Left ventricle myocardium inferior (tissue), 1 donor: ENCODE results near the gene FAM83E. TPM values are rescaled to one million over a fixed set of nuclear protein-coding genes. Genes with fewer than 3 reads are reported as not detected.

Experiments used
- DNase-seq: peaks from one replicate; pipeline ENCODE4 v3.0.0-alpha.2; 2020
- H3K27ac ChIP-seq: fragments of 200-600 bp; replicated peaks from 2 replicates; pipeline ENCODE4 v1.8.0; 2021
- H3K27me3 ChIP-seq: fragments of 200-600 bp; 2 replicates; pipeline ENCODE4 v1.8.0; 2021; ENCODE audit warnings: low read depth
- H3K36me3 ChIP-seq: fragments of 200-600 bp; 2 replicates; pipeline ENCODE4 v1.8.0; 2021
- H3K4me1 ChIP-seq: fragments of 200-600 bp; 2 replicates; pipeline ENCODE4 v1.8.0; 2021
- H3K4me3 ChIP-seq: fragments of 200-600 bp; 2 replicates; pipeline ENCODE4 v1.8.0; 2021; ENCODE audit warnings: mild to moderate bottlenecking, moderate library complexity
- H3K9me3 ChIP-seq: fragments of 200-600 bp; replicated peaks from 2 replicates; pipeline ENCODE4 v1.8.0; 2021
- CTCF ChIP-seq: fragments of 200-600 bp; IDR thresholded peaks from 2 replicates; pipeline ENCODE4 v1.8.0; 2021; ENCODE audit warnings: antibody characterized with exemption, mild to moderate bottlenecking, borderline replicate concordance
- intact Hi-C: fragments of 100-400 bp; cut with micrococcal nuclease; formaldehyde crosslinking; loops from one replicate; pipeline ENCODE4 v1.11.0; 2022
- total RNA-seq: library from RNA; stranded (reverse); fragmentation: NEBNext Ultra II Directional; extraction: Animal tissue kit (Norgen Biotek cat#: 25700); gene quantifications from one replicate; pipeline ENCODE4 v1.2.1, GENCODE V29; 2021
- donor health status: DM: no; HTN: yes; CAD: no; lungs with severe emphysema.

Gene FAM83E
- total RNA-seq, 1 donor from 2014 or later, result not detected

DNA sequence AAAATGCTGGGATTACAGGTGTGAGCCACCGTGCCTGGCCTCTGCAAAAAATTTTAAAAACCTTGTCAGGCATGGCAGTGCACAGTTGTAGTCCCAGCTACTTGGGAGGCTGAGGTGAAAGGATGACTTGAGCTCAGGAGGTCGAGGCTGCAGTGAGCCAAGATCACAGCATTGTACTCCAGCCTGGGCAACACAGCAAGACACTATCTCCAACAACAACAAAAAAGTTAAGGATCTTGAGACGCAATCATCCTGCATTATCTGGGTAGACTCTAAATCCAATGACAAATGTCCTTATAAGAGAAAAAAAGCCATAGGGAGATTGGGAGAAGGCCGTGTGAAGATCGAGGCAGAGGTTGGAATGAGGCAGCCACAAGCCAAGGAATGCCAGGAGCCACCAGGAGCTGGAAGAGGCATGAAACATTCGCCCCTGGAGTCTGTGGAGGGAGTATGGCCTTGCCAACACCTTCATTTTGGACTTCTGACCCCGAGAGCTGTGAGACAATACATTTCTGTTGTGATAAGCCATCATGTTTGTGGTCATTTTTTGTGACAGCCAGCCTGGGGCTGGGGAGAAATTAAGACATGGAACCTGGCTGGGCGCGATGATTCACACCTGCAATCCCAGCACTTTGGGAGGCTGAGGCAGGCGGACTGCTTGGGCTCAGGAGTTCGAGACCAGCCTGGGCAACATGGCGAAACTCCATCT is 36.3 kb upstream of the FAM83E start:
- intact Hi-C loops, result no loop called here
- Histone ChIP-seq H3K9me3 (no peaks in the 10 kb centered on the region), H3K4me3 (no peak overlapping the region), H3K36me3 (no peaks in the 10 kb centered on the region), H3K27me3 (no peaks in the 10 kb centered on the region), H3K27ac (no peak overlapping the region), H3K4me1 (peaks cover 4% of the 10 kb centered on the region)
- no peak for TF ChIP-seq CTCF
- no peak for DNase-seq

DNA sequence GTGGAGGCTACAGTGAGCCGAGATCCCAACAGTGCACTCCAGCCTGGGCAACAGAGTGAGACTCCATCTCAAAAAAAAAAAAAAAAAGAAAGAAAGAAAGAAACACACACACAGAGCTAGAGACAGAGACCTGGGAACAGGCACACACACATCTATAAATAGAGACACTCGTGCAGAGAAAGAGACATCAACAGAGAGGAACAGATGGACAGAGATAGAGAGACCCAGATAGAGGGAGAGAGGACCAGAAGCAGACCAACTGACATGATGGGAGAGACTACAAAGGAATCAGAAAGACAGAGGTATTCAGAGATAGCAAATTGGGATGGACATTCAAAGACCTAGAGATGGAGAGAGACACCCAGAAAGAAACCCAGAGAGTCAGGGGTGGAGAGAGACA is 33.3 kb upstream of the FAM83E start:
- Histone ChIP-seq H3K27me3 (no peaks in the 10 kb centered on the region), H3K9me3 (no peaks in the 10 kb centered on the region), H3K4me1 (peaks cover 24% of the 10 kb centered on the region), H3K4me3 (no peak overlapping the region), H3K27ac (no peak overlapping the region), H3K36me3 (no peaks in the 10 kb centered on the region)
- intact Hi-C loops, result loop anchor here (5.0 to 10.0 kb wide), 2 partner anchors 97 to 139 kb away; partner anchors contain the start of genes IZUMO1 and RASIP1
- TF ChIP-seq CTCF, result no peak
- DNase-seq, result no peak

- no peak for DNase-seq
- H3K4me3 ChIP-seq, result peak overlapping the region; percentile 73
- no peaks in the 10 kb centered on the region for H3K27me3 ChIP-seq
- intact Hi-C loops, result loop anchor here (5.0 to 10.0 kb wide), 2 partner anchors 98 to 141 kb away; partner anchors contain the start of genes IZUMO1 and RASIP1
- TF ChIP-seq CTCF, result no peak
- H3K36me3 ChIP-seq, result no peaks in the 10 kb centered on the region
- no peaks in the 10 kb centered on the region for H3K9me3 ChIP-seq
- H3K4me1 ChIP-seq, result peaks cover 24% of the 10 kb centered on the region
- H3K27ac ChIP-seq, result peak overlapping the region; percentile 87
Observed at GRCh38 chr19:48646722-48647216, 31.9 kb upstream of the FAM83E start.

- no peaks in the 10 kb centered on the region for H3K27me3 ChIP-seq
- H3K36me3 ChIP-seq, result no peaks in the 10 kb centered on the region
- no peaks in the 10 kb centered on the region for H3K9me3 ChIP-seq
- peak; percentile 91 for TF ChIP-seq CTCF
- H3K4me1 ChIP-seq, result peaks cover 24% of the 10 kb centered on the region
- peak; percentile 88 for DNase-seq
- intact Hi-C loops, result loop anchor here (5.0 to 10.0 kb wide), 2 partner anchors 99 to 141 kb away; partner anchors contain the start of genes IZUMO1 and RASIP1
- peak within 1 kb of the TSS; percentile 73 for H3K4me3 ChIP-seq
- H3K27ac ChIP-seq, result peak within 1 kb of the TSS; percentile 87
Observed at GRCh38 chr19:48646001-48646721, 31.3 kb upstream of the FAM83E start, which contains the start of gene CA11. CA11 (minus strand) TSS chr19:48646187; CDS start chr19:48645632, 555 bp downstream.

GRCh38 chr19:48645620-48646000 is 30.7 kb upstream of the FAM83E start:
- no peak for TF ChIP-seq CTCF

More at GRCh38 chr19:48645620-48646000, 30.7 kb upstream of the FAM83E start:
- intact Hi-C loops, result loop anchor here (5.0 to 10.0 kb wide), 2 partner anchors 99 to 142 kb away; partner anchors contain the start of genes IZUMO1 and RASIP1
- no peaks in the 10 kb centered on the region for H3K27me3 ChIP-seq
- H3K4me1 ChIP-seq, result peaks cover 24% of the 10 kb centered on the region
- H3K27ac ChIP-seq, result peak overlapping the region; percentile 87
- no peak for DNase-seq
- peak overlapping the region; percentile 73 for H3K4me3 ChIP-seq
- H3K9me3 ChIP-seq, result no peaks in the 10 kb centered on the region
- H3K36me3 ChIP-seq, result no peaks in the 10 kb centered on the region
